GM19351 (cell line): ENCODE measurements around the gene TMEM108.

Source experiments
- ATAC-seq: cut with Tn5 transposase; IDR thresholded peaks from one replicate; pipeline ENCODE4 v1.9.1; 2021; ENCODE audit warnings: mild to moderate bottlenecking, moderate library complexity; ENCODE audit not compliant: unreplicated experiment

TMEM108 gene

DNA sequence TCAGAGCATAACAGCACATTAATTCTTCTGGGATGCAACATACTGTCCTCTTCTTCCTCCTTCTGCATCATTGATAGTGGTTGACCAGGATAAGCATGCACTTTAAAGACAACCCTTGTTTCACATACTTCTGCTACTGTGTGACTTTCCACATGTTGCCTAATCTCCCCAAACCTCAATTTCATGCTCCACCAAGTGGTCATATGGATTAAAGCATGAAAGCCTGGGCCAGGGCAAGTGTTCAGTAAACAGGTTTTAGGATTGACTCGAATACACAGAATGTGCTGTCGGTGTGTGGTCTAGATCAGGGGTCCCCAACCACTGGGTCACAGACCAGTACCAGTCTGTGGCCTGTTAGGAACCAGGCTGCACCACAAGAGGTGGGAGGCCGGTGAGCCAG is 339.2 kb downstream of the TMEM108 start:
- peak; percentile 65 for ATAC-seq

DNA sequence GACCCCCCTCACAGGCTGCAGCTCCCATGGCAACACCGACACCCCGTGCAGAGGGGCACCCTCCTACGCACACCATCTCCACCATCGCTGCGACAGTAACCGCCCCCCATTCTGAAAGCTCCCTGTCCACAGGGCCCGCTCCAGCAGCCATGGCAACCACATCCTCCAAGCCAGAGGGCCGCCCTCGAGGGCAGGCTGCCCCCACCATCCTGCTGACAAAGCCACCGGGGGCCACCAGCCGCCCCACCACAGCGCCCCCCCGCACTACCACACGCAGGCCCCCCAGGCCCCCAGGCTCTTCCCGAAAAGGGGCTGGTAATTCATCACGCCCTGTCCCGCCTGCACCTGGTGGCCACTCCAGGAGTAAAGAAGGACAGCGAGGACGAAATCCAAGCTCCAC is 341.7 kb downstream of the TMEM108 start:
- no peak for ATAC-seq

DNA sequence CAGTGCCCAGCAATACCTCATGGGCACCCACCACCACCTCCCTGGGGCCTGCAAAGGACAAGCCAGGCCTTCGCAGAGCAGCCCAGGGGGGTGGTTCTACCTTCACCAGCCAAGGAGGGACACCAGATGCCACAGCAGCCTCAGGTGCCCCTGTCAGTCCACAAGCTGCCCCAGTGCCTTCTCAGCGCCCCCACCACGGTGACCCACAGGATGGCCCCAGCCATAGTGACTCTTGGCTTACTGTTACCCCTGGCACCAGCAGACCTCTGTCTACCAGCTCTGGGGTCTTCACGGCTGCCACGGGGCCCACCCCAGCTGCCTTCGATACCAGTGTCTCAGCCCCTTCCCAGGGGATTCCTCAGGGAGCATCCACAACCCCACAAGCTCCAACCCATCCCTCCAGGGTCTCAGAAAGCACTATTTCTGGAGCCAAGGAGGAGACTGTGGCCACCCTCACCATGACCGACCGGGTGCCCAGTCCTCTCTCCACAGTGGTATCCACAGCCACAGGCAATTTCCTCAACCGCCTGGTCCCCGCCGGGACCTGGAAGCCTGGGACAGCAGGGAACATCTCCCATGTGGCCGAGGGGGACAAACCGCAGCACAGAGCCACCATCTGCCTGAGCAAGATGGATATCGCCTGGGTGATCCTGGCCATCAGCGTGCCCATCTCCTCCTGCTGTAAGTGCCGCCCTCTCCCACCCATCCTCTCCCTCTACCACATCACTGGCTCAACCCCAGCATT is 342.5 kb downstream of the TMEM108 start:
- ATAC-seq: no peak

DNA sequence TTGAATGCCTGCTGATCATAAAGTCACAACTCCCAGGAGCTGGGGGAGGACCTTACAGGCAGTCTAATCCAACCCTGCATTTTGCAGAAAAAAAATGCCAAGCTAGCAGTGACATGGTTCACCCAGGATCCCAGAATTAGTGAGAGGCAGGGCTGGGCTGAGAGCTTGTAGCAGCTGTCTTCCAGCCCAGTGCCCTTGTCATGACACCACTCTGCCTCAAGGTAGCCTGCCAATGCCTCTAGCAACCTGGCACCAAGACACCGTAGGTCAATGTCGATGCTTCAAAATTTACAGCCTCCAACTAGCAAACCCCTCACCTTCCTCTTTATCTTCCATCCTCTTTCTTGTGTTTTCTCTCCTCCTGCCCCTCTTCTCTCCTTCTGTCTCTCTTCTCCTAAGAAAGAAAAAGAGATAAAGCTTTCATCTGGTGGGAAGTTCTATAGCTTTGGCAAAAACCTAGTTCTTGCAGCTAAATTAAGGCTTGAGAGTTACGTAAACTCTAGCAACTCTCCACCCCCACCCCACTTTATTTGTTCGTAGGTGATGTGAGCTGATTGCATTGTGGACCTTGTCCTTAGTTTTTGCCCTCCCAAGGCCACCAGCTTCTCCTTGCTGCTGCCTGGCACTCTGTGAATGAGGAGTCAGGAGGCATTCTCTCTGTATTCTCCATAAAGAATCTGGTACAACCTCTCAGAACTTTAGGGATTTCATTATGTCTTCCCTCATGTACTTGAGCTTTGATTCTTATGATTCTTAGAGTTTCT is 343.3 kb downstream of the TMEM108 start:
- ATAC-seq: no peak

DNA sequence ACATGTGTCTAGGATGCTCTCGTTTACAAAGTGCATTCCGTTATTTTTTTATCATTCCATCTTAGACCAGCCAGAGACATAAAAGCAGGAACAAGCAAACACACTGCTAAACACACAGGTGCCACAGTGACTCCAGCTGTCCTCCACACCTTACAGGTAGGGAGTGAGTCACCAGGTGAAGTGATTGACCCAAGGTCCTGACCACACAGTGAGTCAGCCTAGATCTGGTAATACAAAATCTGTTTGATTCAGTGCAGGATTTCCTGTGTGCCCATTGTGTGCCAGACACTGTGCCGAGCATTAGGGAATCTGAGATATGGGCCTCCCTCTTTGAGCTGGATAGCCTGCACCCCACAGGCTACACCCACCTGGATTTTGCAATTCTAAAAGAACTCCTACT is 345.0 kb downstream of the TMEM108 start:
- no peak for ATAC-seq

DNA sequence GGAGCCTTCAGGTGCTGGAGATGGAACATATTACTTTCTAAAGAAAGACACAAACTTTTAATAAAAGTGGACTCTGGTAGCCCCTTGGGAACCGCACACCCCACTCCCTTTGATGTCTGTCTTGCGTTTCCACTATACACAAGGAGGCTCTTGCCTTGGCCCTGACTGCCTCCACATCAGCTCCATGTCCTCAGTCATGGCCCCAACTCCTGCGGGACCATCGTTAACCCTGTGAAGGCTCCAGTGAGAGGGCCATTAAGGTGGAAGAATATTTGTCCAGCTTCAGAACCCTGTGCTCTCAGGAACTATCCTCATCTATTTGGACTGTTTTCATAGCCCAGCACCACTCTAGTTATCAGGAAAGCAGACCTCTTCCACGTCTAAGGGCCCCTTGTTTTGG is 345.6 kb downstream of the TMEM108 start:
- ATAC-seq: no peak

DNA sequence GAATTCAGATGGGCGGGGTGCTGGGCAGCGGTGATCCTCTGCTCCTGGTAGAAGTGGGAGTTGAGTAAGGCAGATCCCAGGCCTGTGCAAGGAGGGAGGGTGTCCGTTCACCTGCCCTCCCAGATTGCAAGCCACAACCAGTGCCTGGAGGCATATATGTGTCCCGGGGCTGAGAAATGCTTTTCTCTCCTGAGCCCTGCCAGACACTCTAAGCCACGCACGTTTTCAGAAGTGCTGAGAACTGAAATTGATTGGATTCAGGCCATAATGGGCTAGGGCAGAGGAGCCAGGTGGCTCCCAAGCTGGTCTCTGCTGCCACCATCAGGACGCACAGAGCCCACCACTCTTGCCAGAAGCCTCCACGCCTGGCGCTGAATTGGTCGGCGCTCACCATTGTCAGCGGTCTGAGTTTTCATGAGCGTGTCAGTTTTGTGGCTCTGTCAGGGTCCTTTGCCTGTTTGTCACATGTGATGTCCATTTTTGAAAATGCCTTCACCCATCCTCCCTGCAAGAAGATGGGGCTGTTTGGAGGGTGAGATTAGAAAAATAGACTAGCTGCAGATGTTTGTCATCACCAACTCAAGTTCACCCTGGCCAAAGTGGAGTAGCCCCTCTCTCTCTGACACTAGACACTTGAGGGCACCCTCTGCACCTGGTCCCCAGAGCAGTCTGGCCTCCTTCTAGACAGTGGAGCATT is 346.3 kb downstream of the TMEM108 start:
- ATAC-seq: peak; percentile 85

DNA sequence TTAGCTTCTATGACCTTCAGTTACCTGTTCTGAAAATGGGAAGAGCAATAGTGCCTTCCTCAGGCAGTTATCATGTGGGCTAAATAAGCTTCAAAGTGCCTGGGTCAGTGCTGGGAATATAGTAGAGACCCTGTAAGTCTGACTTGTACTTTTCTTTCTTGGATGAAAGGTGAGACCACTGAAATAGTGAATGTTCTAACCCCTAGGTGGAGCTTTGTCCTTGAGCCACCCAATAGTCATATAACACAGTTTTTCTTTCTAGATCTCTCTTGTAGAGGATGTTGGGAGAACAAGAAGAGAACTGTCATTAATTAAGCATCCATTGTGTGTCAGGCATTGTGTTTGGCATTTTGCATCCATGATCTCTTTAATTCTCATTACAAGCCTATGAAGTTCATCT is 348.7 kb downstream of the TMEM108 start:
- ATAC-seq: no peak

DNA sequence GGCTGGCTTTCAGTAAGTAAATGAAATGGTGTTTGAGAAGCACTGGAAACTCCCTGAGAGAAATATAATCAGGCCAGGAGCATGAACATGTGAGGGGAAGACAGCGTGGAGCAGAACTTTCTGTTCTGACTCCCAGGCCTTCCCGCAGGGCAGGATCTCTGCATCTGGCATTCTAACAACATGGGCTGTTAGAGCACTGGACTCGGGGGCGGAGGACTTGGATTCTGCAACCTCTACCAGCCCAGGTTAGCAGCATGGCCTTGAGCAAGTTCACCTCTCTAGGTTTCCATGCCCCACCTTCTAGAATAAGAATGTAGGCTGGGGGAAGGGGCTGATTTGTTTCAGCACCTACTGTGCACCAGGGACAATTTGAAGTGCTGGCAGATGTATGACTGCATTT is 349.1 kb downstream of the TMEM108 start:
- no peak for ATAC-seq

DNA sequence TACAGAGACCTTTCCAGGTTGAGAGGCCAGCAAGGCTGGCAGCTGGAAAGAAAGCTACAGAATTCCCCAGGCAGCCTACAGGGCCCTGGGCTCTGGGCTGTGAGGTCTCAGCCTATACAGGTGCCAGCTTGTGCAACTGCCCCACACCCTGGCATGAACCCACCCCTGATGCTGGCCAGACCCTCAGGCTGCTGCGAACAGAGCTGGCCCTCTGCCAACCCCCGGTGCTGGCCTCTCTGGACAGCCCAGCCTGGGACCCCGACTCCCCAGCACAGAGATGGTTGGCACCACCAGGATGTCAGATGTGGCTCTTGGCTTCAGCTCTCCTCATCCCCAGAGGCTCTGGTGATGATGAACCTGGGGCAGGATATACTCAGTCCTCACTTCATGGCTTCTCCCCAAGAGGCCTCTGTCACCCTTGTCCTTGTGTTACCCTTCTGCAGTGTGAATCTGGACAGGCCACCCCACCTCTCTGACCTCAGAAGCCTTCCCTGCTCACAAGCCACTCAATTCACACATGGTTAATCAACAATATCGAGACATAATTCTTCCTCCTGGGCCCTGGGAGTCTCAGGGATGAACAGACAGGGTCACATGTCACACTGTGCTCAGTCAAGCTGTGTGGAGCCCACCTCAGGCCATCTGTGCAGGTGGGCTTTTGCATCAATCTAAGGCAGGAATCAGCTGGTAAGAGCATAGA is 350.7 kb downstream of the TMEM108 start:
- no peak for ATAC-seq

DNA sequence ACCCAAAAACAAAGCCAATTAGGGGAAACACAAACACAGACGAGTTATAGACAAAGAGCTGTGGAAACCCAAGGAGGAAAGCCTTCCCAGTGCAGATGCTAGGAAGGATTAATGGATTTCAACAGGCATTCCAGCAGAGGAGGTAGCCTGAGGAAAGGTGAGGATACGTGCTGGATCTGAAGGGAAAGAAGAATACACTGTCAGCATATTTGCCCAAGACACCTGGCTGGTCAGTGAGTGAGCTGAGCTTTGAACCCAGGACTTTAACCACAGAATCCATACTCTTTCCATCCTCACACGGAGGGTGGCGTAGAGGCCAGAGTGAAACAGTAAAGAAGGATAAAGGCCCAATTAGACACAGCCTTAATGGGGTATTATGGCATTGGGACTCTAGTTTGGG is 352.5 kb downstream of the TMEM108 start:
- no peak for ATAC-seq

DNA sequence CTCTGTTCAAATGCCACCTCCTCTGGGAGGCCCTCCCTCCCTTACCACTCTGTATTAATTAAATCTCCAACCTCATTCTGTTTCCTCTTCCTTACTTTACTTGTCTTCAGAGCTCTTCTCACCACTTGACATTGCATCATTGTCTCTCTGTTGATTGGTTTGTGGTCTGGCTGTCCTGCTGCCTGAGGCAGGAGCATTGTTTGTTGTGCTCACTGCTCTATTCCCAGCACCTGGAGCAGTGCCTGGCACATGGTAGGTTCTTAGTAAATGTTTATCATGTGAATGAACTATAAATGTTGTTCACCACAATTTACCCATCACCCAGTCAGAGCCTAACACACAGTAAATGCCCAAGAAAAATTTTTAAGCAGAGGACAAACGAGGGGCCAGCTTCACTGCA is 355.0 kb downstream of the TMEM108 start:
- no peak for ATAC-seq

DNA sequence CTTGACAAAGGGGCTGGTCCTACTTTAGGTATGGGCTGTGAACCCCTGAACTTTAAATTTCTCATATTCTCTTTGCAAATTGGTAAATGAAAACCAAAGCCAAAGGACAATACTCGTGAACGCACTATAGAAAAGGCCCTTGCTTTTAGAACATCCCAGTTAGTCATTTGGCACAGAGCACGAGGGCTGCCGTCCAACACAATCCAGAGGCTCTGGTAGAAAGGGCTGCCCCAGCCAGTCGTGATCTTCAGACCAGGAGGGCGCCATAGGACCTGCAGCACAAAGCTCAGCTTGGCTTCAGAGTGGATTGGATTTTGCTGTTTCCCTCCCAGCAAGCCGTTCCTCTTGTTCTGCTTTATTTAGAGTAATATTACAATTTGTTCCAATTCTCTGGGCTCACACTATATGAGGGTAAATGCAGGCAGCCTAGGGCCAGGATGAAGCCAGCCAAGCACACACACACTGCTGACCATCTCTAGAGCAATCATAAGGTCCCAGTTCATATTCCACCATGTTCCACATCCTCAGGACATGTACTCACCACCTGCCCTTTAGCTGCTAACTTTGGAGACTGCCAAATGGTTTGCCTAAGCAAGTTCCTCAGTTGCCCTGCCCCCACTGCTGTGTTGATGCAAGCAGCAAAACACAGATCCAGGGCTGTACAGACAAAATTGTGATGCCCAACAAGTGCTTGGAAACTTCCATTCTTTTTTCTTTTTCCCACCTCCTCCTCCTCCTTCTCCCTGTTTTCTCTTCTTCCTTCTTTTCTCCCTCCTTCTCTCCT is 355.7 kb downstream of the TMEM108 start:
- ATAC-seq: no peak

DNA sequence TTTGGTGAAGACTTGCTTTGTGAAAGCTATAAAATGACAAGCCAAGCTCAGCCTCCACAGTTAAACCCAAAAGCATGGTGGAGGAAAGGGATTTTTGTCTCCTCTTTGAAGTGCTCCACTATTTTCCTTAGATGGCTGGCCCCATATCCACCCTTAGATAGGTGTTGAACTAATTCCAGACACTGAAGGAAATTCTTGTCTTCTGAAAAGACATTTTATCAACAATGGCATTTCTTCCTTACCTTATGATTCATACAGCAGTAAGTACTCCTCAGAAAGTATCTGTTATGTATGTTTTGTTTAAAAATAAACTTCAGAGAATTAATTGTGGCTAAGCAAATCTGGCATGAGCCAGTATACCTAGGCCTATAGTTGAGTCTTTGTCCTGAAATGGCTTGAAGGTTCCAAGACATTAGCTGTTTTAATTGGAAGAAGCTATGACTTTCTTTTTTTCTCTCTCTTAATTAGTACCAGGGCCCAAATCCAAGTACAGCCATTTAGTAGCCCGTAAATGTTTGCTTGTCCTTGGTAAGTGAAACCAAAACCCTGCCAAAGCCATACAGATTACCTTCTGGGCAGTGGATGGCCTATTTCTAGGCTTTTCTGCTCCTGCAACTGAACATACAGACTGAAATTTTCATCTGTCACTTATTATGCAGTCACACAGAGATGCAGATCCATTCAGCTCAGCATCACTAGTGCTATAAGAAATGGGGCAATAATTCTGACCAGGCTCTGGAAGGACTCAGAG is 356.5 kb downstream of the TMEM108 start:
- ATAC-seq: no peak

DNA sequence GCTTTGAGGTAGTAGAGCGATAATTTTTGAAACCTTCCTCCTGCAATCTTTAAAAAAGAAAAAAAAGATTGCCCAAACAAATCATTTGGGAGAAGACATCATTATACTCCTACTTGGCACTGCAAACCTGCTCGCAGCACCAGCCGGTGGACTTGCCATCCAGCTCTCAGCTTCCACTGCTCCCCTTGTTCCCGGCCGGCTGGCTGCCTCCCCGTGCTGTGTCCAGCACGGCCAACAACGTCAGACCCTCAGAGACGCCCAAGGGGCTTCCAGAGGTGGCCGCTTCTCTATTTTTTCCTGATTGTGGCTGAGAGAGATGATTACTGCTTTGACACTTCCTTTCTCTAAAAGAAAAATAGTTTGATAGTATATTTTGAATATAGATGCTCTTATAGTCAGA is 358.7 kb downstream of the TMEM108 start:
- no peak for ATAC-seq

DNA sequence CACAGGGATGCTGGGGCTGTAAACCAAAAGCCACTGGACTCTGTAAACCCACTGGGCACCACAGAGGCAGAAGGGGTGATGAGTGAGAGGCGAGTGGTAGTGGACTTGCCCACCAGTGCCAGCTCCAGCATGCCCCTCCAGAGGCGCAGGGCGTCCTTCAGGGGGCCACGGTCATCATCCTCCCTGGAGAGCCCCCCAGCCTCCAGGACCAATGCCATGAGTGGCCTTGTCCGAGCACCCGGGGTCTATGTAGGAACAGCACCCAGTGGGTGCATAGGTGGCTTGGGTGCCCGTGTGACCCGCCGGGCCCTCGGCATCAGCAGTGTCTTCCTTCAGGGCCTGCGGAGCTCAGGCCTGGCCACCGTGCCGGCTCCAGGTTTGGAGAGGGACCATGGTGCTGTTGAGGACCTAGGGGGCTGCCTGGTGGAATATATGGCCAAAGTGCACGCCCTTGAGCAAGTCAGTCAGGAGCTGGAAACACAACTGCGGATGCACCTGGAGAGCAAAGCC is 361.9 kb downstream of the TMEM108 start, which contains the start of gene BFSP2:
Gene BFSP2 (plus strand): TSS at position 51 of the 510 bp plus-strand sequence. CDS start 28 bp downstream, at position 79.
- no peak for ATAC-seq

DNA sequence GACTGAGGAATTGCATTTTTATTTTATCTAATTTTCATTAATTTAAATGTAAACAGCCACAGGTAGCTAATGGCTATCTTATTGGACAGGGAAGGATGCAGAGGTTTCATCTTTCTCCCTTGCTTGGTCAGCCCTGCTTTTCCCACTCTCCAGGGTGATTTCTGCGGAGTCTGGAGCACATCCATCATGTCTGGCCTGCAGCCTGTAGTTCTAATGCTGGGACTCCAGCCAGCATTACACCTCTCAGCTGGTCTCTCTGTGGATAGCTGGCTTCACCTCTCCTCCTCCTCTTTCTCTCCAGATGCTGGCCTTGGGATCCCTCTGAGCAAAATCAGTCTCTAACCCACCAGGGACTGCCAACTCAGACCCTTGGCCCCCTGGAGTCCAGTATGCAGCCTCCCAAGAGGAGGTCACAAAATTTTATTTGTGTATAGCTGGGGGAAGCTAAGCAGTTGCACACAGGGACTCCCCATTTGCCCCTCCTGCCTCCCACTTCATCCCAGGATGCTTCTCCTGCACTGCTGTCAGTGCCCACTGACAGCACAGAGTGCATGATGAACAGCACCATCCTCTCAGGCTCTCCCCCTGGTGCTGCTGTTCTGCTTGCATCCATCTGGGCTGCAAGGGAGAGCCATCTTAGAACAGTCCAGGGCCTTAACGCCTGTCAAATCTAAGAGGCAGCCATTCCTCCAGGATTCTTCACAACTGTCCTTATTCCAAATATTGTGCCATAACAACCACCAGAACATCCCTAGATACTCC is 363.4 kb downstream of the TMEM108 start:
- no peak for ATAC-seq

DNA sequence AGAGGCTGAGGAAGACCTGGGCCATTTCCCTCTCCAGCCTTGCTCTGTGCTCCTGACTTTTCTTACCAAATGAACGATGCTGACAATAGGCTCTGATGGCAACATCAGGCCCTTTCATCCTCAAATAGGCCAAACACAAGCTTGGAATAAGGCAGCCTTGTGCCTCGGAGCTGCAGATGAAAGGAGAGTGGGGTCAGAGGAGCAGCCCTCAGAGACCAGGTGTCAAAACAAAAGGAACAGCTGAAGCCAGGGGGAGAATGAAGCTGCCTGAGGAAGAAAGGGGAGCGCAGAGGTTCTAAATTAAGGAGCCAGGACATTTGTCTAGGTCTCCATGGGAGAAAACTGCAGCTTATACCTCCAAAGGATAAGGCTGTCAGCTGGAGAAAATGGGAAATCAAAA is 366.7 kb downstream of the TMEM108 start:
- ATAC-seq: no peak

DNA sequence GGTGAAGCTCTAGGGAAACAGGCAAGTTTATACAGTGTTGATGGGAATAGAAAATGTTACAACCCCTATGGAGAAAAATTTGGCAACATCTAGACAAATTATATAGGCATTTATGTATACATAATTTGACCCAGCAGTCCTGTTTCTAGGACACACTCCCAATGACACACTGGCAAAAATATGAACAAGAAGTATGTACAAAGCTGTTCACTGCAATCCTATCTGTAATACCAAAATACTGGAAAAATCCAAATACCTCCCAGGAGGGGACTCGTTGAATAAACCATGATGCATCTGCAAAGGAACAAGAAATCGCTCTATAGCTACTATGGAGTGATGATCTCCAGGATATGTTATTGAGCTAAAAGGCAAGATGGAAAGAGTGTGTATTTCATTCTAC is 370.2 kb downstream of the TMEM108 start:
- ATAC-seq: no peak
